Coronary artery (tissue), 2 donors: Measurements from ENCODE around the gene CES4A.
"Not testable (repeated sequence)": the region's sequence is repeated elsewhere in the genome, so short reads cannot be mapped to it uniquely, and the experiment has no call there.

Experiments
- DNase-seq: peaks from one replicate; pipeline ENCODE4 v3.0.0-alpha.2; 2017; ENCODE audit warnings: low spot score
- H3K27ac ChIP-seq, 2 donors: fragments of 200-600 bp; sonication (generic); one replicate each; pipeline ENCODE4 v1.5.1; 2016 to 2019
- H3K4me3 ChIP-seq: fragments of 200-600 bp; sonication (generic); 2 replicates; pipeline ENCODE4 v1.5.1; 2016; ENCODE audit warnings: mild to moderate bottlenecking, moderate library complexity
- CTCF ChIP-seq: fragments of 200-600 bp; sonication (generic); IDR thresholded peaks from one replicate; pipeline ENCODE4 v1.5.1; 2019; ENCODE audit warnings: antibody characterized with exemption

The CES4A gene

DNA sequence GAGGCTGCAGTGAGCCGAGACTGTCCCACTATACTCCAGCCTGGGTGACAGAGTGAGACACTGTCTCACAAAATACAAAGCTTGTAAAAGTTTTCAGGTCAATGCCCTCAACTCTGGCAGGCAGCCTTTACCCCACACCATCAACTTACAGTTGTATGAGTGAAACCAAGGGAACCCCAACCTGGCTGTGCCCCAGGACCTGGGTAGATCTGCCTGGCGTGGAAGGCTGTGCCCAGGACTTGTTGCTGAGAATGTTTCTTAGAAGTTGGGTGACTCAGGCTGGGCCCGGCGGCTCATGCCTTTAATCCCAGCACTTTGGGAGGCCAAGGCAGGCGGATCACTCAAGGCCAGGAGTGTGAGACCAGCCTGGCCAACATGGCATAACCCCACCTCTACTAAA lies 19.5 kb upstream of the CES4A start:
- no peak for DNase-seq
- TF ChIP-seq CTCF: no peak
- no peak overlapping the region for H3K27ac ChIP-seq
- no peak overlapping the region for H3K4me3 ChIP-seq

DNA sequence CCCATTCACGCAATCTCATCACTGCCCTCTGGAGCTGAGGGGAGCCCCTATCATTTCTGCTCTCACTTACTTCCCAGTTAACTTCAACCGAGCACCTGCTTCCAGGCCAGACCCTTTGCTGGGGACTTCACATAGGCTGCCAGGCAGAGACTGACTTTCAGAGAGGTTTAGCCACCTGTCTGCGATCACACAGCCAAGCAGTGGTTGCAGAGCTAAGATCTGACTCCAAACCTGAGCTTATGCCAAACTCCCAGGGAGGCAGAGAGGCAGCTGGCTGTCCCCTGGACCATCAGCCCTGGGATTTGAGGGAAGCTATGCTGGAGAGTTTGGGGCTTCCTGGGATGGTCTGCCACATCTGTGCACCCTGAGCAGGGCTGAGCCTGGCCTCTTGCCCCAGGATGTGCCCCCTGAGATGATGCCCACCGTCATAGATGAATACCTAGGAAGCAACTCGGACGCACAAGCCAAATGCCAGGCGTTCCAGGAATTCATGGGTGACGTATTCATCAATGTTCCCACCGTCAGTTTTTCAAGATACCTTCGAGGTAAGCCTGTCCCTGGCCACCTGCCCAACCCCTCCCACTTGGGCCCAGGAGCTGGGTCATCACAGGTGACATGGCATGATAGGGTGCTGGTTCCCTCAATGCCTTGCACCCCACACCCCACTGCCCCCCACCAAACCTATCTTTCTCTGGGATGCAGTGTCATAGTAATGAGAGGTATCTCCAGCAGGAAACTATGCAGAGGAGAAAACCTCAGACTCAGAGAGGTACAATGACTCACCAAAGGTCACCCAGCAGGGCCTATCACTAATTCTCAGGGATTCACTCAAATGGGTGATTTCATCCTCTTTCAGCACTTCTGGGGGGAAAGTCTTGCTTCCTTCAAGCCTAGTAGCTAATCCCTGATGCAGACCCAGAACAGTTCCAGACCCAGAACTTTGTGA lies 17.3 kb upstream of the CES4A start:
- no peak for TF ChIP-seq CTCF
- no peak overlapping the region for H3K4me3 ChIP-seq
- H3K27ac ChIP-seq: no peak overlapping the region
- DNase-seq: no peak

DNA sequence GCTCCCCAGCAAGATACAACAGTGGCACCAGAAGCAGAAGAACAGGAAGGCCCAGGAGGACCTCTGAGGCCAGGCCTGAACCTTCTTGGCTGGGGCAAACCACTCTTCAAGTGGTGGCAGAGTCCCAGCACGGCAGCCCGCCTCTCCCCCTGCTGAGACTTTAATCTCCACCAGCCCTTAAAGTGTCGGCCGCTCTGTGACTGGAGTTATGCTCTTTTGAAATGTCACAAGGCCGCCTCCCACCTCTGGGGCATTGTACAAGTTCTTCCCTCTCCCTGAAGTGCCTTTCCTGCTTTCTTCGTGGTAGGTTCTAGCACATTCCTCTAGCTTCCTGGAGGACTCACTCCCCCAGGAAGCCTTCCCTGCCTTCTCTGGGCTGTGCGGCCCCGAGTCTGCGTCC lies 15.4 kb upstream of the CES4A start:
- Histone ChIP-seq H3K4me3 (no peak overlapping the region), H3K27ac (no peak overlapping the region)
- no peak for TF ChIP-seq CTCF
- no peak for DNase-seq

DNA sequence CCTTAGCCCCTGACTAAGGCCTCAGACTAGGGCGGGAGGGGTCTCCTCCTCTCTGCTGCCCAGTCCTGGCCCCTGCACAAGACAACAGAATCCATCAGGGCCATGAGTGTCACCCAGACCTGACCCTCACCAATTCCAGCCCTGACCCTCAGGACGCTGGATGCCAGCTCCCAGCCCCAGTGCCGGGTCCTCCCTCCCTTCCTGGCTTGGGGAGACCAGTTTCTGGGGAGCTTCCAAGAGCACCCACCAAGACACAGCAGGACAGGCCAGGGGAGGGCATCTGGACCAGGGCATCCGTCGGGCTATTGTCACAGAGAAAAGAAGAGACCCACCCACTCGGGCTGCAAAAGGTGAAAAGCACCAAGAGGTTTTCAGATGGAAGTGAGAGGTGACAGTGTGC lies 14.7 kb upstream of the CES4A start:
- TF ChIP-seq CTCF: no peak

GRCh38 chr16:66974156-66974931 lies 14.0 kb upstream of the CES4A start:
- H3K4me3 ChIP-seq, DNase-seq, H3K27ac ChIP-seq: not testable (repeated sequence)

More for the DNA sequence above, 14.7 kb upstream of the CES4A start:
- no peak overlapping the region for H3K27ac ChIP-seq
- DNase-seq: no peak
- H3K4me3 ChIP-seq: no peak overlapping the region

GRCh38 chr16:66974932-66975246 lies 13.5 kb upstream of the CES4A start:
- DNase-seq, H3K4me3 ChIP-seq, H3K27ac ChIP-seq: not testable (repeated sequence)

- Histone ChIP-seq H3K4me3 (no peak overlapping the region), H3K27ac (no peak overlapping the region)
- no peak for DNase-seq
- TF ChIP-seq CTCF: no peak
Measured at GRCh38 chr16:66975302-66975893, 13.0 kb upstream of the CES4A start.

DNA sequence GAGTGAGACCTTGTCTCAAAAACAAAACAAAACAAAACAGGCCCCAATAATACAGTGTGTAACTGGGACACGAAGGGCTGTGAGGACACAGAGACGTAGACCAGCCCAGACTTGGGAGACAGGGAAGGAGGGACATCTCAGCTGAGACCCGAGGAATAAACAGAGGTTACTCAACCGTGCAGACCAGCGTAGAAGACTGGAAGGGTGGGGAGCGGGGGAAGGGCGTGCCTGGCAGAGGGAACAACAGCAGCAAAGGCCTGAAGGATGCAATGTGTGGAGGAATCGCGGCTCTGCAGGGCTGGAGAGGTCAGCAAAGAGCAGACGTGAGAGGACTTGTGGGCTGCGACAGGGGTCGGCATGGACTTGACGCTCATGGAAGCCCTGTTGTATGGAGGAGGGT lies 11.6 kb upstream of the CES4A start:
- H3K27ac ChIP-seq: no peak overlapping the region
- no peak for DNase-seq
- no peak for TF ChIP-seq CTCF

More for the DNA sequence above, 11.6 kb upstream of the CES4A start:
- H3K4me3 ChIP-seq: no peak overlapping the region
